HG02763 (cell line): ENCODE results near the gene CDH4.

ENCODE experiments used
- ATAC-seq: cut with Tn5 transposase; IDR thresholded peaks from one replicate; pipeline ENCODE4 v1.9.1; 2021; ENCODE audit warnings: mild to moderate bottlenecking, moderate library complexity; ENCODE audit not compliant: unreplicated experiment

The CDH4 gene

GRCh38 chr20:61638802-61639585, 386.9 kb downstream of the CDH4 start:
- no peak for ATAC-seq

- no peak for ATAC-seq
Measured at GRCh38 chr20:61640131-61640870, 388.2 kb downstream of the CDH4 start.

GRCh38 chr20:61640871-61641245, 388.8 kb downstream of the CDH4 start:
- no peak for ATAC-seq

- no peak for ATAC-seq
Measured at GRCh38 chr20:61643656-61644377, 391.8 kb downstream of the CDH4 start.

GRCh38 chr20:61644378-61645076, 392.5 kb downstream of the CDH4 start:
- no peak for ATAC-seq

GRCh38 chr20:61645732-61646131, 393.7 kb downstream of the CDH4 start:
- ATAC-seq = no peak

- no peak for ATAC-seq
Measured at GRCh38 chr20:61646453-61646852, 394.4 kb downstream of the CDH4 start.

- no peak for ATAC-seq
Measured at GRCh38 chr20:61646986-61647385, 394.9 kb downstream of the CDH4 start.

GRCh38 chr20:61647702-61648101, 395.6 kb downstream of the CDH4 start:
- no peak for ATAC-seq

GRCh38 chr20:61649105-61649859, 397.2 kb downstream of the CDH4 start:
- ATAC-seq = no peak

GRCh38 chr20:61649860-61650162, 397.8 kb downstream of the CDH4 start:
- ATAC-seq = no peak

- no peak for ATAC-seq
Measured at GRCh38 chr20:61650912-61651733, 399.1 kb downstream of the CDH4 start.

GRCh38 chr20:61652146-61652545, 400.1 kb downstream of the CDH4 start:
- no peak for ATAC-seq

- no peak for ATAC-seq
Measured at GRCh38 chr20:61654726-61655125, 402.7 kb downstream of the CDH4 start.

- ATAC-seq = no peak
Measured at GRCh38 chr20:61655591-61655990, 403.5 kb downstream of the CDH4 start.

GRCh38 chr20:61656198-61656597, 404.1 kb downstream of the CDH4 start:
- ATAC-seq = no peak

- ATAC-seq = no peak
Measured at GRCh38 chr20:61657721-61658377, 405.8 kb downstream of the CDH4 start.

- ATAC-seq = no peak
Measured at GRCh38 chr20:61658563-61658962, 406.5 kb downstream of the CDH4 start.
